ENCODE results near the gene CTNNA3. TPM values are rescaled to one million over a fixed set of nuclear protein-coding genes. Genes with fewer than 3 reads are reported as not detected.

The CTNNA3 gene
- total and polyA plus RNA-seq, 2 donors (not counting 1 experiment from before 2014, with no cell fraction given) = not detected

GRCh38 chr10:67664942-67665341 is 31.1 kb downstream of the CTNNA3 start:
- H2AFZ ChIP-seq (ENCODE audit: low read length) = no peak overlapping the region
- DNase-seq (ENCODE audit: low read depth in 2 of 2) = peak in 1 of 2 donors; percentile 13
- H3K79me2 ChIP-seq (ENCODE audit: control insufficient read depth, insufficient read depth, low read length) = no peaks in the 10 kb centered on the region
- H3K36me3 ChIP-seq (ENCODE audit: control insufficient read depth, insufficient read depth, low read length) = no peaks in the 10 kb centered on the region
- no peak overlapping the region for H3K9ac ChIP-seq (ENCODE audit: insufficient read depth, low read length)
- no peak overlapping the region for H3K27ac ChIP-seq (ENCODE audit: insufficient read depth, low read length)
- TF ChIP-seq EZH2 (IDR thresholded peaks at IDR 0.05; ENCODE audit: low read length, missing control alignments) = no peak
- no peak for TF ChIP-seq CTCF (conservative IDR thresholded peaks at IDR 0.05 in 1 of 2, IDR thresholded peaks at IDR 0.05 in 1 of 2; ENCODE audit: low read depth in 1 of 2, low read length in 2 of 2)
- H4K20me1 ChIP-seq (ENCODE audit: control insufficient read depth, extremely low read depth, insufficient read depth, low read length) = no peaks in the 10 kb centered on the region
- H3K9me3 ChIP-seq (ENCODE audit: control insufficient read depth, insufficient read depth, low read depth, low read length) = no peaks in the 10 kb centered on the region
- H3K4me1 ChIP-seq (ENCODE audit: control insufficient read depth, extremely low read depth, insufficient read depth, low read length) = no peaks in the 10 kb centered on the region
- H3K4me3 ChIP-seq (replicated peaks in 1 of 4; ENCODE audit: control extremely low read depth in 1 of 4, insufficient read depth in 1 of 4, low read depth in 3 of 4, low read length in 4 of 4) = no peak overlapping the region
- no peak overlapping the region for H3K4me2 ChIP-seq (ENCODE audit: extremely low read depth, insufficient read depth, low read length)
- H3K27me3 ChIP-seq (ENCODE audit: control insufficient read depth, insufficient read depth, low read length) = no peaks in the 10 kb centered on the region

GRCh38 chr10:67663449-67664087 is 32.4 kb downstream of the CTNNA3 start:
- no peaks in the 10 kb centered on the region for H3K27me3 ChIP-seq (ENCODE audit: control insufficient read depth, insufficient read depth, low read length)
- no peak overlapping the region for H3K4me2 ChIP-seq (ENCODE audit: extremely low read depth, insufficient read depth, low read length)
- no peaks in the 10 kb centered on the region for H4K20me1 ChIP-seq (ENCODE audit: control insufficient read depth, extremely low read depth, insufficient read depth, low read length)
- no peak overlapping the region for H3K4me3 ChIP-seq (replicated peaks in 1 of 4; ENCODE audit: control extremely low read depth in 1 of 4, insufficient read depth in 1 of 4, low read depth in 3 of 4, low read length in 4 of 4)
- no peak overlapping the region for H2AFZ ChIP-seq (ENCODE audit: low read length)
- TF ChIP-seq EZH2 (IDR thresholded peaks at IDR 0.05; ENCODE audit: low read length, missing control alignments) (no peak), CTCF (conservative IDR thresholded peaks at IDR 0.05 in 1 of 2, IDR thresholded peaks at IDR 0.05 in 1 of 2; ENCODE audit: low read depth in 1 of 2, low read length in 2 of 2) (no peak)
- no peak for DNase-seq (ENCODE audit: low read depth in 2 of 2)
- no peaks in the 10 kb centered on the region for H3K36me3 ChIP-seq (ENCODE audit: control insufficient read depth, insufficient read depth, low read length)
- no peak overlapping the region for H3K9ac ChIP-seq (ENCODE audit: insufficient read depth, low read length)
- H3K4me1 ChIP-seq (ENCODE audit: control insufficient read depth, extremely low read depth, insufficient read depth, low read length) = no peaks in the 10 kb centered on the region
- H3K79me2 ChIP-seq (ENCODE audit: control insufficient read depth, insufficient read depth, low read length) = no peaks in the 10 kb centered on the region
- H3K9me3 ChIP-seq (ENCODE audit: control insufficient read depth, insufficient read depth, low read depth, low read length) = no peaks in the 10 kb centered on the region
- no peak overlapping the region for H3K27ac ChIP-seq (ENCODE audit: insufficient read depth, low read length)

- no peak overlapping the region for H3K9ac ChIP-seq (ENCODE audit: insufficient read depth, low read length)
- no peak overlapping the region for H3K27ac ChIP-seq (ENCODE audit: insufficient read depth, low read length)
- no peak for TF ChIP-seq CTCF (conservative IDR thresholded peaks at IDR 0.05 in 1 of 2, IDR thresholded peaks at IDR 0.05 in 1 of 2; ENCODE audit: low read depth in 1 of 2, low read length in 2 of 2)
- TF ChIP-seq EZH2 (IDR thresholded peaks at IDR 0.05; ENCODE audit: low read length, missing control alignments) = no peak
- no peaks in the 10 kb centered on the region for H3K36me3 ChIP-seq (ENCODE audit: control insufficient read depth, insufficient read depth, low read length)
- H2AFZ ChIP-seq (ENCODE audit: low read length) = no peak overlapping the region
- H3K4me3 ChIP-seq (replicated peaks in 1 of 4; ENCODE audit: control extremely low read depth in 1 of 4, insufficient read depth in 1 of 4, low read depth in 3 of 4, low read length in 4 of 4) = no peak overlapping the region
- no peaks in the 10 kb centered on the region for H3K27me3 ChIP-seq (ENCODE audit: control insufficient read depth, insufficient read depth, low read length)
- H3K4me1 ChIP-seq (ENCODE audit: control insufficient read depth, extremely low read depth, insufficient read depth, low read length) = no peaks in the 10 kb centered on the region
- no peaks in the 10 kb centered on the region for H4K20me1 ChIP-seq (ENCODE audit: control insufficient read depth, extremely low read depth, insufficient read depth, low read length)
- H3K9me3 ChIP-seq (ENCODE audit: control insufficient read depth, insufficient read depth, low read depth, low read length) = no peaks in the 10 kb centered on the region
- no peak for DNase-seq (ENCODE audit: low read depth in 2 of 2)
- no peaks in the 10 kb centered on the region for H3K79me2 ChIP-seq (ENCODE audit: control insufficient read depth, insufficient read depth, low read length)
- H3K4me2 ChIP-seq (ENCODE audit: extremely low read depth, insufficient read depth, low read length) = no peak overlapping the region
Observed at GRCh38 chr10:67662415-67662814, 33.6 kb downstream of the CTNNA3 start.
